Subcutaneous adipose tissue (tissue), 4 donors: ENCODE results near the gene TFE3. TPM values are rescaled to one million over a fixed set of nuclear protein-coding genes. Genes with fewer than 3 reads are reported as not detected.

Experiments
- CTCF ChIP-seq: fragments of 450-650 bp; IDR thresholded peaks from one replicate; pipeline ENCODE4 v1.5.1; 2016; ENCODE audit warnings: low read depth, mild to moderate bottlenecking, control low read depth, antibody characterized with exemption, moderate library complexity
- total RNA-seq, 4 donors: library from RNA; depleted of rRNA; stranded (reverse); fragments of >200 nt; gene quantifications; one replicate each; pipeline ENCODE4 v1.1.0, GENCODE V29; 2016

TFE3 gene
- 100 to 1,000 TPM in 1 of 4 donors, 10 to 100 TPM in 3; 50.9 to 148 (median 72.8) TPM for total RNA-seq

- no peak for TF ChIP-seq CTCF
Measured at GRCh38 chrX:49043220-49043986, at the start of gene TFE3. TSS of gene TFE3 (minus strand) at chrX:49043357. CDS start at chrX:49043226, 131 bp downstream.

GRCh38 chrX:49089553-49089952 is 46.4 kb upstream of the TFE3 start:
- TF ChIP-seq CTCF, result no peak

- no peak for TF ChIP-seq CTCF
Measured at GRCh38 chrX:49082271-49082871, 39.2 kb upstream of the TFE3 start.

GRCh38 chrX:49079489-49080428 is 36.6 kb upstream of the TFE3 start, which contains the start of gene WDR45:
TSS of gene WDR45 (minus strand) at chrX:49079887. CDS start at chrX:49078095, 1,792 bp downstream.
- no peak for TF ChIP-seq CTCF

- TF ChIP-seq CTCF, result no peak
Measured at GRCh38 chrX:49077941-49078340, 34.8 kb upstream of the TFE3 start.

- no peak for TF ChIP-seq CTCF
Measured at GRCh38 chrX:49075347-49075746, 32.2 kb upstream of the TFE3 start.
